Fibroblast of the aortic adventitia (primary cell): Measurements from ENCODE around the gene GPR82. TPM values are rescaled to one million over a fixed set of nuclear protein-coding genes. Genes with fewer than 3 reads are reported as not detected.

ENCODE experiments used
- DNase-seq: peaks from one replicate; pipeline ENCODE4 v3.0.0-alpha.2; 2010; ENCODE audit warnings: low read depth
- H3K4me3 ChIP-seq: 2 replicates; pipeline ENCODE4 v1.5.1; 2011; ENCODE audit warnings: low read depth, mild to moderate bottlenecking, control low read depth, low read length, moderate library complexity
- CTCF ChIP-seq: IDR thresholded peaks from 2 replicates; pipeline ENCODE4 v1.5.1; 2011; ENCODE audit warnings: mild to moderate bottlenecking, low read length, control low read depth, inconsistent platforms; ENCODE audit not compliant: insufficient read depth
- total RNA-seq: library from RNA; depleted of rRNA; stranded (reverse); fragments of >200 nt; gene quantifications from 2 replicates; pipeline ENCODE4 v1.2.3, GENCODE V29; 2012; ENCODE audit warnings: low replicate concordance

GPR82 gene
- total RNA-seq, 1 donor, result under 0.01 TPM

- H3K4me3 ChIP-seq, result no peak within 1 kb of the TSS
- TF ChIP-seq CTCF, result no peak
- DNase-seq, result no peak
Measured at GRCh38 chrX:41688835-41689234, 35.1 kb upstream of the GPR82 start, which contains the start of gene GPR34. TSS of gene GPR34 (plus strand) at chrX:41688973. CDS start at chrX:41695634, 6,661 bp downstream.

GRCh38 chrX:41689711-41690110 is 34.3 kb upstream of the GPR82 start:
- no peak for TF ChIP-seq CTCF
- DNase-seq, result no peak
- no peak overlapping the region for H3K4me3 ChIP-seq

- peak; percentile 95 for DNase-seq
- TF ChIP-seq CTCF, result no peak
- H3K4me3 ChIP-seq, result no peak overlapping the region
Measured at GRCh38 chrX:41692162-41692749, 31.7 kb upstream of the GPR82 start.

- H3K4me3 ChIP-seq, result no peak overlapping the region
- TF ChIP-seq CTCF, result no peak
- no peak for DNase-seq
Measured at GRCh38 chrX:41693024-41693423, 31.0 kb upstream of the GPR82 start.

GRCh38 chrX:41695426-41695825 is 28.6 kb upstream of the GPR82 start:
- TF ChIP-seq CTCF, result no peak
- no peak overlapping the region for H3K4me3 ChIP-seq
- DNase-seq, result no peak

- no peak overlapping the region for H3K4me3 ChIP-seq
- TF ChIP-seq CTCF, result no peak
- no peak for DNase-seq
Measured at GRCh38 chrX:41703574-41704029, 20.4 kb upstream of the GPR82 start.

GRCh38 chrX:41705042-41705441 is 18.9 kb upstream of the GPR82 start:
- TF ChIP-seq CTCF, result no peak
- no peak overlapping the region for H3K4me3 ChIP-seq
- DNase-seq, result no peak
